GDM1 (cell line): Measurements from ENCODE around the gene CTDSP1.

Source experiments
- DNase-seq: peaks from one replicate; lab custom pipeline; 2025; lab: John Stamatoyannopoulos, UW

Gene CTDSP1

DNA sequence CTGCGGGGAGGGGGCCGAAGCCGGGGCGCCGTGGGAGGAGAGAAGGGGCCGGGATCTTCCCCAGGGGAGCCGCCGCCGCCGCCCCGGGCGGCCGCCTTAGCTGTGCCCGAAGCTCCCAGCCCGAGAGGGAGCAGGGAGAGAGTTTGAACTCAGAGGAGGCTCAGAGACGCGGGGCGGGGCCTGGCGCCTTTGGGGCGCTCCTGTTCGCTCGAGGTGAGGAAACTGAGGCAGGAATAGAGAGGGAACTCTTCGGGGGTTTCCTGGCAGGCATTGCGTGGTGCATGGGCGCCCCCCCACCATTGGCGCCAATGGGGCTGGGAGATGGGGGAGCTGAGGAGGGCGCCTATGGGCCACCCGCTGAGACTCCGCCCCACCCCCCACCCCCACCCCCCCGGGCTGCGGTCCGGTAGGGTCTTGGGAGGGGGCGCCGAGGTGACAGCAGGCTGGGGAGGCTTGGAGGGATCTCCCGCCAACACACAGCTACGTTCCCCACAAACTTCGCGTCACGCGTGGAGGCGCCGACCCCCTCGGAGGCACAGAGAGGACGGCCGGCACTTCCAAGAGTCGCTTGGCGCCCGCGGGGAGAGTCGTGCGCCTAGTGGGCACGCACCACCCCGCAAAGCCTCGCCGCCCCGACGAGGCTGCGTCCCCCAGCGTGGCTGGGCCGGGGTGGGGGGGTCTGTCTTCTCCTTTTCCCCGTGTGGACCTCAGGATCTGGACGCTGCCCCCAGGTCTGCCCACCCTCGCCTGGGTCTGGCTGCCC lies 680 bp downstream of the CTDSP1 start:
- DNase-seq = no peak

DNA sequence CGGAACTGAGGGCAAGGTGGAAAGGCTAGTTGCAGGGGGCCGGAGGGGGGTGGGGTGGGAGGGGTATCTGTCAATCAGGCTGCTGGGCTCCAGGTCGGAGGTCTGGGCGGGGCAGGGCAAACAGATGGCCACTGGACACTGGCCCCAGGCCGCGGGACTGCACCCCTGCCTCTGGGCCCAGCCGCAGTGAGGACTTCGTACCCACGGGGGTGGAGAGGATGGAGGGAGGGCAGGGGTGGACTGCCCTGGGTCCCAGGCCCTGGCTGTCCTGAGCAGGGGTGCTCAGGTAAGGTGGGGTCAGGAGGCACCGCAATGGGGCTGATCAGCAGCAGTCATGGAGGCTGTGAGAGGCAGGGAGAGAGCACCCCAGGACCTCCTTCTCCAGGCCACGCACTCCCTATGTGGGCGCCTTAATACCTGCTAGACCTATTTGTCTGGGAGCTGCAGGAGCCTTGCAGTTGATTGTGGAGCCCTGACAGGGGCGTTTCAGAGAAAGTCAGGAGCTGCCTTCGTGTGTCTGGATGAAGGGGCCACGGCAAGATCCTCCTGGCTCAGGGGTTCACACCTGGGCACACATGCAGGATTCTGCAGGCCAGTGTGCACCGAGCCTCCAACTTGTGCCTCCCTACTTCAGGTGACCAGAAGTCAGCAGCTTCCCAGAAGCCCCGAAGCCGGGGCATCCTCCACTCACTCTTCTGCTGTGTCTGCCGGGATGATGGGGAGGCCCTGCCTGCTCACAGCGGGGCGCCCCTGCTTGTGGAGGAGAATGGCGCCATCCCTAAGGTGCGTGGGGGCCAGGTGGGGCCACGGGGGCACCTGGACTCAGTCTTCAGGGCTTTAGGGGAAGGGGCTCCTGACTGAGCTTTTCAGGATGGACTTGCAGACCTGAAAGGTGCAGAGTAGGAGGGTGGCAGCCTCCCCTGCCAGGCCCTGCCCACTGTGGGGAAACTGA lies 1.5 kb downstream of the CTDSP1 start:
- DNase-seq = no peak

DNA sequence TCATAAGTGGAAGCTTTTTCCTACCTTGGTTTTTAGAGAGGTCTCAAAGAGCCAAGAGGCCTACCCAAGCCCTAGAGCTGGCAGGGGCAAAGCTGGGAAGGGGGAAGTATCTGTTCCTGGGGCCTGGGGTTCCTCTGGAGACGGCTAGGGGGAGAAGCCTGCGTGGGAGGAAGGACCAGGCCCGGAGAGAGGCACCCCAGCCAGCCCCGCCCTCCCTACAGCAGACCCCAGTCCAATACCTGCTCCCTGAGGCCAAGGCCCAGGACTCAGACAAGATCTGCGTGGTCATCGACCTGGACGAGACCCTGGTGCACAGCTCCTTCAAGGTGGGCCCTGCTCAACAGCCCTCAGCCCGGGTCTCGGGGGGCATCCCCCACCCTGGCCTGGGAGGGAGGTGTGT lies 2.2 kb downstream of the CTDSP1 start:
- DNase-seq = no peak

DNA sequence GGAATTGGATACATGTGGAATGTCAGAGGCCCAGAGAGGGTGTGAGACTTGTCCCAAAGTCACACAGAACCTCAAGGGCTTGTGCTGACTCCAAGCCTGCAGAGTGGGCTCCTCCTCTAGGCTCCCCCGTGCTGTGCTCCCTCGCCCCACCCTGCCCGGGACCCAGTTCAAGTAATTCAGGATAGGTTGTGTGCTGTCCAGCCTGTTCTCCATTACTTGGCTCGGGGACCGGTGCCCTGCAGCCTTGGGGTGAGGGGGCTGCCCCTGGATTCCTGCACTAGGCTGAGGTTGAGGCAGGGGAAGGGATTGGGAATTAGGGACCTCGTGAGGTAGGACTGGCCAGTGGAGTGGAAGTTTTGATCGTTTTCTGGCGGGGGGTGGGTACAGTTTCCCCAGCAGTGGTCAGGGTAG lies 2.8 kb downstream of the CTDSP1 start:
- DNase-seq = no peak

DNA sequence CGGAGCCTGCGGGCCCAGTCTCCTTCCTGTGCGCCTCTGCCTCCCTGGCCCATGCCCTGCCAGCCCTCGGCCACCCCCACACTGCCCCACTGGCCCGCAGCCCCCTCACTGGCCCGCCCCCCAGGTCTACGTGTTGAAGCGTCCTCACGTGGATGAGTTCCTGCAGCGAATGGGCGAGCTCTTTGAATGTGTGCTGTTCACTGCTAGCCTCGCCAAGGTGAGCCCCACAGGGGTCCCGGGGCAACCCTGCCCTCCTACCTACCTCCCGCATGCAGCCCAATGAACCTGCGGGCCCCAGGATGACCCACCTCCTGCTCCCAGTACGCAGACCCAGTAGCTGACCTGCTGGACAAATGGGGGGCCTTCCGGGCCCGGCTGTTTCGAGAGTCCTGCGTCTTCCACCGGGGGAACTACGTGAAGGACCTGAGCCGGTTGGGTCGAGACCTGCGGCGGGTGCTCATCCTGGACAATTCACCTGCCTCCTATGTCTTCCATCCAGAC lies 3.3 kb downstream of the CTDSP1 start:
- DNase-seq = no peak

DNA sequence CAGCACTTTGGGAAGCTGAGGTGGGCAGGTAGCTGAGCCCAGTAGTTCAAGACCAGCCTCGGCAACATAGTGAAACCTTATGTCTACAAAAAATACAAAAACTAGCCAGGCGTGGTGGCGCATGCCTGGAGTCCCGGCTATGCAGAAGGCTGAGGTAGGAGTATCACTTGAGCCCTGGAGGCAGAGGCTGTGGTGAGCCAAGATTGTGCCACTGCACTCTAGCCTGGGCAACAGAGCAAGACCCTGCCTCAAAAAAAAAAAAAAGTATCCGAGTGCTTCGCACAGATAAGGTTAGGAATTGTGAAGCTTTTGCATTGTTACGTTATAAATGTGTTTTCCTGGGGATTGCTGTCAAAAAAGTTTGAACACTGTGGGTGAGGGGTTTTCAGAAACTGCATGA lies 4.1 kb downstream of the CTDSP1 start:
- no peak for DNase-seq

DNA sequence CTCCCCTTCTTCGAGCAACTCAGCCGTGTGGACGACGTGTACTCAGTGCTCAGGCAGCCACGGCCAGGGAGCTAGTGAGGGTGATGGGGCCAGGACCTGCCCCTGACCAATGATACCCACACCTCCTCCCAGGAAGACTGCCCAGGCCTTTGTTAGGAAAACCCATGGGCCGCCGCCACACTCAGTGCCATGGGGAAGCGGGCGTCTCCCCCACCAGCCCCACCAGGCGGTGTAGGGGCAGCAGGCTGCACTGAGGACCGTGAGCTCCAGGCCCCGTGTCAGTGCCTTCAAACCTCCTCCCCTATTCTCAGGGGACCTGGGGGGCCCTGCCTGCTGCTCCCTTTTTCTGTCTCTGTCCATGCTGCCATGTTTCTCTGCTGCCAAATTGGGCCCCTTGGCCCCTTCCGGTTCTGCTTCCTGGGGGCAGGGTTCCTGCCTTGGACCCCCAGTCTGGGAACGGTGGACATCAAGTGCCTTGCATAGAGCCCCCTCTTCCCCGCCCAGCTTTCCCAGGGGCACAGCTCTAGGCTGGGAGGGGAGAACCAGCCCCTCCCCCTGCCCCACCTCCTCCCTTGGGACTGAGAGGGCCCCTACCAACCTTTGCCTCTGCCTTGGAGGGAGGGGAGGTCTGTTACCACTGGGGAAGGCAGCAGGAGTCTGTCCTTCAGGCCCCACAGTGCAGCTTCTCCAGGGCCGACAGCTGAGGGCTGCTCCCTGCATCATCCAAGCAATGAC lies 4.8 kb downstream of the CTDSP1 start:
- DNase-seq = no peak

DNA sequence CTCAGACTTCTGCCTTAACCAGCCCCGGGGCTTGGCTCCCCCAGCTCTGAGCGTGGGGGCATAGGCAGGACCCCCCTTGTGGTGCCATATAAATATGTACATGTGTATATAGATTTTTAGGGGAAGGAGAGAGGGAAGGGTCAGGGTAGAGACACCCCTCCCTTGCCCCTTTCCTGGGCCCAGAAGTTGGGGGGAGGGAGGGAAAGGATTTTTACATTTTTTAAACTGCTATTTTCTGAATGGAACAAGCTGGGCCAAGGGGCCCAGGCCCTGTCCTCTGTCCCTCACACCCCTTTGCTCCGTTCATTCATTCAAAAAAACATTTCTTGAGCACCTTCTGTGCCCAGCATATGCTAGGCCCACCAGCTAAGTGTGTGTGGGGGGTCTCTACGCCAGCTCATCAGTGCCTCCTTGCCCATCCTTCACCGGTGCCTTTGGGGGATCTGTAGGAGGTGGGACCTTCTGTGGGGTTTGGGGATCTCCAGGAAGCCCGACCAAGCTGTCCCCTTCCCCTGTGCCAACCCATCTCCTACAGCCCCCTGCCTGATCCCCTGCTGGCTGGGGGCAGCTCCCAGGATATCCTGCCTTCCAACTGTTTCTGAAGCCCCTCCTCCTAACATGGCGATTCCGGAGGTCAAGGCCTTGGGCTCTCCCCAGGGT lies 5.5 kb downstream of the CTDSP1 start:
- no peak for DNase-seq

DNA sequence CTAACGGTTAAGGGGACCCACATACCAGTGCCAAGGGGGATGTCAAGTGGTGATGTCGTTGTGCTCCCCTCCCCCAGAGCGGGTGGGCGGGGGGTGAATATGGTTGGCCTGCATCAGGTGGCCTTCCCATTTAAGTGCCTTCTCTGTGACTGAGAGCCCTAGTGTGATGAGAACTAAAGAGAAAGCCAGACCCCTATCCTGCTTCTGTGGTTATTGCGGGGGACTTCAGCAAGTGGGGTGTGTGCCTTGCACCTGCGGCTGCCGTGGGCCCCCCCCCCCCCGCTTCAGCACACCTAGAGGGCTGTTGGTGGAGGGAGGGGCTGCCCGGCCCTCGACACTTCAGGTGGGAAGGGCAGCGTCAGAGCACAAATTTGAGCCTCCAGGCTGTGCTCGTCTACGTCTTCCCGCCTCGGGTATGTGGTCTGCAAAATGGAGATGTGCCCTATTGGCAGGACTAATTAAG lies 6.1 kb downstream of the CTDSP1 start:
- no peak for DNase-seq

DNA sequence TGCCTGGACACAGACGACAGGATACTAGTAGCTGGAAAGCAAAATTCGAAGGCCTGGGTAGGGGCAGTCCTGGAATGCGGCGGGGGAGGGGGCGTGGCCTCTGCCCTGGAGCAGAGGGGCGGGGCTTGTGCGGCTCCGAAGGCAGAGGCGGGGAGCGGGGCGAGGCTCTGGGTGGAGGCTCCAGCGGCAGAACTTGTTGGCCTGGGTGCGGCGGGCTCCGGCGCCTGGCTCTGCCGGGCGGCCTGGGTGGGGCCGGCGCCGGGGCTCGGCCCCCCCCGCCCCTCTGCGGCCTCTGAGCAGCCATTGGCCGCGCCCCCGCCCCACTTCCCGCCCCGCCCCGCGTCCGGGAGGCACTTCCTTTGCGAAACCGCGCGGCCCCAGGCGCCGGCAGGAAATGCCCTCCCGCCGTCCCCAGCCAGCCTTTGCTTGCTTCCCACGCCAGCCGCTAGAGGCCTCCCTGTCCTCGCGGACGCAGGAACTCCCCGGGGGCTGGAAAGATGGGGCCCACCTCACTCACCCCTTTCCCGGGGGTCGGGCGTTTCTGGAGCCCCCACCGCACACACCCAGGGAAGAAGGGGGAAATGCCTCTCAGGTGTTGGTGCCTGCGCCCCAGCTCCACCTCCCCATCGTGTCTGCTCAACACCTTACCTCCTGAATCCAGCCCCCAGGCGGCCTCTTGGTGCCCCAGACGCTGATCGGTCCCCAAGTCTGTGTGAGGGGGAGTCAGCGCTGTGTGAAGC lies 6.7 kb downstream of the CTDSP1 start:
- peak; percentile 97 for DNase-seq

DNA sequence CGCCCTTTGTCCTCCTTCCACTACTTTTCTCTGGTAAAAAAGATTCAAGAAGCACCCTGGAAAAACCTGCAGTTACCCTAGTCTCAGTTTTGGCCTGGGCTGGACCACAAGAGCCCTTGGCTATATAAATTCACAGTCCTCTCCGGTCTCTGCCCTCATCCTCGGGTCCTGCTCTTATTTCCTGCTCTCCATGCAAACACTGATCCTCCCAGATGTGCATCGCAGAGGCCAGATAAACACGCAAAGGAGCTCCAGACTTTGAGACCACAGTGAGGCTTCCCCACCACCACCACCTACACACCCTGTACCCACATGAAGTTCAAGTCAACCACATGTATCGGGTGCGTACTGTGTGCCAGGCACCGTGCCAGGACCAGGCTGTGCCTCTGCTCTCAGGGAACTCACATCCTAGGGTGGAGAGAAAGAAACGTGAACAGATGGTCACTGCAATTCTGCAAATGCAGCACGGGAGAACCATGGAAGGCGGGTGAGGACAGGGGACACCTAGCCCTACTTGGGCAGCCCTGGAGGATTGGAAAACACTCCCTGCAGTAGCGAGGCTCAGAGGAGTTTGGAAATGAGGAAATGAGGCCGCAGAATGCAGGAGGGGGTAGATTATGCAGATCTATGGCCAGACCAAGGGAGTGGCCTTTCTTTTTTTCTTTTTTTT lies 7.4 kb downstream of the CTDSP1 start:
- peak; percentile 62 for DNase-seq

DNA sequence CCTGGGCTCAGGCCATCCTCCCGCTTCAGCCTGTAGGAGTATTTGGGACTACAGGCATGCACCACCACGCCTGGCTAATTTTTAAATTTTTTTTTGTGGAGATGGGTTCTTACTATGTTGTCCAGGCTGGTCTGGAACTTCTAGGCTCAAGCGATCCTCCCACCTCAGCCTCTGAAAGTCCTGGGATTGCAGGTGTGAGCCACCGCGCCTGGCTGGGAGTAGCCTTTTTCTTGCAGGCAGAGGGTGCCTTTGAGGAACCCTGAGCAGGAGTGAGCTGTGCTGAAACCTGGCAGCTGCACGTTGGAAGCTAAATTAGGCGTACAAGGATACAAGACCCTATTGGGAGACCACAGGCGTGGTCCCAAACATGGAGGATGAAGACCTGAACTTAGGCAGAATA lies 8.0 kb downstream of the CTDSP1 start:
- no peak for DNase-seq

DNA sequence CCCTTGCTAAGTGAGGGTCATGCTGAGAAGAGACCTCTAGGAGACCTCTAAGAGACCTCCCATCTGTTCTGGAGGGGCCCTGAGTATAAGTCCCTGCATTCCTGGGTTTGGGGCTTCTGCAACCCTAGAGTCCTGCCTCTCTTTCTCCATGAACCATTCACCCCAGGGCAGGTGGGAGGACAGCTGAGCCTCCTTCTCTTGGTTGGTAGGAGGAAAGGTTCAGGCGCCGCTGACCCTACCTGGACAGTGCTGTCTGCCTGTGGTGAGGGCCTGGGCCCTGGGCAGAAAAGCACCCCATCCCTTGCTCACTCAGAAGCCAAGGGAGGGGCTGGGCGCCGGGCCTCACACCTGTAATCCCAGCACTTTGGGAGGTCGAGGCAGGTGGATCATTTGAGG lies 18.7 kb downstream of the CTDSP1 start:
- DNase-seq = no peak

DNA sequence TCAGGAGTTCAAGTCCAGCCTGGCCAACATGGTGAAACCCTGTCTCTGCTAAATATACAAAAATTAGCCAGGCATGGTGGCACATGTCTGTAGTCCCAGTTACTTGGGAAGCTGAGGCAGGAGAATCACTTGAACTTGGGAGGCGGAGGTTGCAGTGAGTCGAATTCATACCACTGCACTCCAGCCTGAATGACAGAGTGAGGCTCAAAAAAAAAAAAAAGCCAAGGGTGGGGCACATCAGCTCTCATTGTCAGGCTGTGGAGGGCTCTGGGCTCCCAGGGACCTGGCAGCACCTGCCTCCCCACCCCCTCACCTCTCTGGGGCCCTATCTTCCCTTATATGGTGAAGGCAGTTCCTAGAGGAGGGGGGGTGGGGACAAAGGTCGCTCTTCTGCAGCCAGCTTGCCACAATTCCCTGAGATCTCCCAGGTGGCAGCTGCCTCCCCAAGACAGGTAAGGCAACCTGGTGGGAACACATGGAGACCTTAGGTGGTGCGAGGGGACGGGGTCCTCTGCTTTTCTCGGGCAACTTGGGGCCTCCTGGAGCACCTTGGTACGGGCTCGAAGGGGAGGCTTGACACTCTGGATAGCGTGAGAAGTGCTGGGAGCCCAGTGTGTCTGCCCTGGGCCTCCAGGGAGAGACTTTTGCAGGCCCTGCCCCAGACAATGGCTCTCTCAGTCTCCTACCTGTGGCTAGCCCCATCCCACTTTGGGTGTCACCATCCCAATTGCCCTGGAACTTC lies 19.2 kb downstream of the CTDSP1 start, which contains the start of gene VIL1:
Gene VIL1 (plus strand): TSS at position 407 of the 742 bp plus-strand sequence. CDS start 4,656 bp downstream, outside the sequence.
- DNase-seq = no peak

DNA sequence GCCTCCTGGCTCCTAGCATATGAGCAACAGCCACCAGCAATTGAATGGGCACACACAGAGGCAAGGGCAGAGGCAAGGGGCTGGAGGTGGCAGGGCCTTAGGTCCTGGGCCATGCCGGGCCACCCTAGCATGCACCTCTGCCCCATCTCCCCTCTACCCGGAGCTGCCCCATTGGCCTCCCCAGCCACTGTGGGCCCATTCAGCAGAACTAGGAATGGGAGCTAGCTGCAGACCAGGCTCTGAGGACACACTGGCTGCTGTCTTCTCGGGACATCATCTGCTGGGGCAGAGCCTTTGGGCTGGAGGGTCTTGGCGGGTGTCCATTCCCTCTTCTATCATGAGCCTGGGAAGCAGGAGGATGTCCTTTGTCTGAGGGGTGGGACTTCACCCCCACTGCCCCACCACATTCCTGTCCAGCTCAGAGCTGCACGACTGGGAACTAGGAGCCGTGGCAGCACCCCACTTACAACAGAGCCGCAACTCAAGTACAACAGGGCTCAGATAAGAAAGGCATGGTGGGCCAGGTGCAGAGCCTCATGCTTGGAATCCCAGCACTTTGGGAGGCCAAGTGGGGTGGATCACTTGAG lies 20.1 kb downstream of the CTDSP1 start:
- DNase-seq = no peak

DNA sequence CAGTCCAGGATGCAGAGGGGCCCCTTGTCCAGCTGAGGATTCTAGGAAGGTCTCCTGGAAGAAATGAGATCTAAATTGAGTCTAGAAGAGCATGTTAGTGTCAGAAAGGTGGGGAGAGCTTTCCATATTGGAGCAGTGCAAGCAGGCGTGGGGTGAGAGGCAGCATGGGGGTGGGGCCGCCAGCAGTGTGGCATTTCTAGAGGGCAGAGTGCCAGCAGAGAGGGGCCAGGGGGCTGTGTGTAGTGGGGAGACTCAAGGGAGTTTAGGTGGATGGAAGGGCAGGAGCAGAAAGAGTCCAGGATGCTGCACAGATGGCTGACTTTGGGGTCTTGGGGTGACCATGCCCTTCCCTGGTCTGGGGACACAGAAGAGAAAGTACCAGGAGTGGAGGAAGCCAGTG lies 21.4 kb downstream of the CTDSP1 start:
- DNase-seq = no peak

DNA sequence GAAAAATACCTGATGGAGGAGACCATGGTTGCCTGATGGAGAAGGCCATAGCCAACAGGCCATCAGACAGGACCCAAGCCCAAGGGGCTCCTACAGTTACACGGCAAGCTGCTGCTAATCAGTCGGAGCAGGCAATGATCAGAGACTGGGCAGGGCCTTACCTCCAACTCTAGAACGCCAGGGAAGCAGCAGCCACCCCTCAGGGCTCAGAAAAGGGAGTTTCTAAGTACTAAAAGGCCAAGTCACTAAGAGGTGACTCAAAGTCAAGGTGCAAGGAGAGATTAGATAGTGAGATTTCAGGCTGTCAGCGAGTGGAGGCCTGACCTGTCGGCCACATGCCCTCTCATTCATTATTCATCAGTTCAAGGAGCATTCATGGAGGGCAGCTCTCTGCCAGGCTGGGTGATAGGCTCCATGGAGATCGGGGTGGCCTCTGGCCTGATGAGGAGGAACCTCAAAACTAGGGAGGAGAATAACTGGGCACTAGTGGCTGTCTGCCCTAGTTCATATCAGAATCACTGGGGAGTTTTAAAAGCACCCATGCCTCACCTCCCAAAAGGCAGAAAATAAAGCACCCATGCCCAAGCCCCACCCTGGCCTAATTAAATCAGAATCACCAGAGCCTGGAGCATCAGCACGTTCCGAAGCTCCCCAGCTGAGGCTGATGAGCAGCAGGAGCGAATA lies 22.9 kb downstream of the CTDSP1 start:
- DNase-seq = no peak

DNA sequence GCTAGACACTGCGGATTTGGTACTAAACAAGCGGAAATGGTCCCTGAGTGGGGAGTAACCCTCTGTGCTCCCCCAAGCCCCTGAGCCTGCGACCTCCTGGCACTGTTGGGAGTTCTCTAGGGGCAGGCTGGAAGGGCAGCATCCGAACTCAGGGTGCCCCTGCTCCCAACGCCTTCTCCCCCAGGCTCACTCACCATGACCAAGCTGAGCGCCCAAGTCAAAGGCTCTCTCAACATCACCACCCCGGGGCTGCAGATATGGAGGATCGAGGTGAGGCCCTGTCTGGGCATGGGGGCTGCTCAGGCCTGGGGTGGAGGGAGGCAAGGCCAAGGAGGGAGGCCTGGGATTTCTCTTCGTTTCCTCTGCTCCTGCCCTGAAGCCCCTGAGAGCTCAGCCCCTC lies 23.9 kb downstream of the CTDSP1 start:
- no peak for DNase-seq

DNA sequence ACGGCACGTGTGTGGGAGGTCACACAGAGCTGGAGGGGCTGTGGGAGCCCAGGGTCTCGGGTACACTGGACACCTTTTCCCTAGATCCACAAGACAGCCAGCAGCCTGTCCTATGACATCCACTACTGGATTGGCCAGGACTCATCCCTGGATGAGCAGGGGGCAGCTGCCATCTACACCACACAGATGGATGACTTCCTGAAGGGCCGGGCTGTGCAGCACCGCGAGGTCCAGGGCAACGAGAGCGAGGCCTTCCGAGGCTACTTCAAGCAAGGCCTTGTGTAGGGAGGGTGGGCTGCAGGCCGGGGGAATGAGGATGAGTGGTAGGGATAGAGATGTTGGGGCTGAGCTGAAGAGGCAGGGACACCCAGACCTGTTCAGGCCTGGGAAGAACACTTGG lies 25.9 kb downstream of the CTDSP1 start:
- no peak for DNase-seq
